NK-92 treated with Interleukin-12 subunit alpha and Interleukin-12 subunit beta, amount 100 ng/mL, for 24 hours (cell line): Measurements from ENCODE around the gene COX4I2.
"Not testable (repeated sequence)": the region's sequence is repeated elsewhere in the genome, so short reads cannot be mapped to it uniquely, and the experiment has no call there.

Experiments used
- DNase-seq: peaks from one replicate; lab custom pipeline; 2025; lab: John Stamatoyannopoulos, UW

COX4I2 gene

GRCh38 chr20:31607640-31608250 lies 30.0 kb upstream of the COX4I2 start:
- no peak for DNase-seq

DNA sequence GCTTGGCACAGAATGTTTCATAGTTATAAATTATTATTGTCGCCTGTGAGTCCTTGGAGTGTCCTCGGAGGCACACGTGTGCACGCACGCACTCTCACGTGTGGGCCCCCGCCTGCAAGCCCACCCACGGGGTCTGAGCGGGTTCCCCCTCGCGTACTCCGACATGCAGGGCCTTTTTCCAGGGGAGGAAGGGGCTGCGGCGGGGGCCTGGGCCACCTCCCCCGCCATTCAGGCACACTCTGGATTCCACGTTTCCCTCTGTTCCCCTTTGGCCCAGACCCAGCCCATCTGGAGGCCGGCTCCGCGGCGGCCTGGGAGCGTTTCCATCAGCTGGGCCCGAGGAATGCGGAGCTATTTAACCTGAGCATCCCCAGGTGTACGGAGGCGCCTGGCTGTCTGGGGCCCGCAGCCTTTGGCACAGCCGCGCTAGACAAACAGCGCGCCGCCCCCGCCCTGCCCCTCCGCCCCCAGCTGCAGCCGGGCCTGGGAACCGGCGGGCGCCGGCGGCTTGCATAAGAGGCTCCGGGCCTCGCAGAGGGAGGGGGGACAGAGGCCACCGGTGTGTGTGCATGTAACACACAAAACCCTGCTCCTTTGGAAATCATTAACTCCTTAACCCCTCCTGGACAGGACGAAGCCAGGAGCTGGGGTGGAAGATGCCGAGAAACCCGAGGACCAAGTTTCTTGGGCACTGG lies 29.3 kb upstream of the COX4I2 start:
- DNase-seq, result no peak

- DNase-seq, result not testable (repeated sequence)
These were observed 25.5 kb upstream of the COX4I2 start for GRCh38 chr20:31612271-31612640.

GRCh38 chr20:31615416-31615815 lies 22.3 kb upstream of the COX4I2 start:
- no peak for DNase-seq

- DNase-seq, result no peak
These were observed 20.1 kb upstream of the COX4I2 start for GRCh38 chr20:31617432-31618104.

DNA sequence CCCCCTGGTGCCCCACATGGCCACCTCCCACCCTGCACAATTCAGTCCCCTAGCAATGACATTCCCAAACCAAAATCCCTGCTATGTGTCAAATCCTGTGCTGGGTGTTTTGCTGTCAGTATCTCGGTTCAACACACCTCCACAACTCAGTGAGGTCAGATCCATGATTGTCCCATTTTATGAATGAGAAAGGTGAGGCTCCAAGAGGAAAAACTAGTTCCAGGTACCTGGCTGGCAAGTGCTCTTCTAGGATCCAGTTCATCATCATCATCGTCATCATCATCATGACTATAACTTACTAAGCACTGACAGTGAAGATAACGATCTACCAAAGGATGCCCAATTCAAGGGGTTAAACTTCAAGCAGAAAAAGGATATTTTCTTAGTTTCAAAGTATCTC lies 17.5 kb upstream of the COX4I2 start:
- DNase-seq, result no peak

GRCh38 chr20:31623123-31623505 lies 14.6 kb upstream of the COX4I2 start:
- DNase-seq, result not testable (repeated sequence)

- not testable (repeated sequence) for DNase-seq
These were observed 11.2 kb upstream of the COX4I2 start for GRCh38 chr20:31626534-31626933.

- DNase-seq, result not testable (repeated sequence)
These were observed 9.7 kb upstream of the COX4I2 start for GRCh38 chr20:31628057-31628456.

- no peak for DNase-seq
These were observed 7.4 kb upstream of the COX4I2 start for GRCh38 chr20:31630187-31630790.

DNA sequence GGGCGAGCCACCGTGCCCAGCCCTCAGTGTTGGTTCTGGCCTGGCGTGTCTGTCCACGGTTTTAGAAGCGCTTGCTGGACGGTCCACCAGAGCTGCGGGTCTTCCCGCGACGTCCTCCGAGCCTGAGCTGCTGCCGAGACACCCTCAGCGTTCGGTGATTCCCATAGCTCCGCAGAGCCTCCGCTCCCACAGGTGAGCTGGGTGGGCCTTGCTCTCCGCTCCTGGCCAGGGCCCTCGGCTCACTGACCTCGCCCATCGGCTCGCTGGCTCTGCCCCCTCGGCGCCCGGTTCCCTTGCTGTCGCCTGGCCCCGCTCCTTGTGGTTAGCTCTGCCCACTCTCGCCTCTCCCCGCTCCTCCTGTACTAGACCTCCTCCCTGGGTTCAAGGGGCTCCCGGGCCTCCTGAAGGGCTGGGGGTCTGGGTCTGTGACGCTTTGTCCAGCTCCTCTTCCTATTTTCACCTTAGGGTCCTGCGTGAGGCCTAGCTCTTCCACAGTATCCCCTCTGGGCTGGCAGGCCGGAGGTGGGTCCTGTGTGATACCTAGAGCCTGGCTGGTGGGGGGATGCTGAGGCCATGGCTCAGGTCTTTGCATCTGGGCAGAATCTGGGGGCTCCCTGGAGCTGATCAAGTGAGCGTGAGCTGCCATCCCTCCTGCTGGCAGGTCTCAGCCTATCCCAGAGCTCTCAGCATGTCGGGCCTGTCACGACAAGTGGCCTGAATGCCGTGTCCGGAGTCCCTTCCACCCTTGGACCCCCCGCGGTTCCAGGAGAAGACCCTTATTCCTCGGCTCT lies 5.0 kb upstream of the COX4I2 start:
- no peak for DNase-seq

- DNase-seq, result no peak
These were observed 4.3 kb upstream of the COX4I2 start for GRCh38 chr20:31633339-31633914.

- DNase-seq, result no peak
These were observed 605 bp downstream of the COX4I2 start for GRCh38 chr20:31638317-31638716.

GRCh38 chr20:31638816-31639215 lies 1.1 kb downstream of the COX4I2 start:
- DNase-seq, result no peak

DNA sequence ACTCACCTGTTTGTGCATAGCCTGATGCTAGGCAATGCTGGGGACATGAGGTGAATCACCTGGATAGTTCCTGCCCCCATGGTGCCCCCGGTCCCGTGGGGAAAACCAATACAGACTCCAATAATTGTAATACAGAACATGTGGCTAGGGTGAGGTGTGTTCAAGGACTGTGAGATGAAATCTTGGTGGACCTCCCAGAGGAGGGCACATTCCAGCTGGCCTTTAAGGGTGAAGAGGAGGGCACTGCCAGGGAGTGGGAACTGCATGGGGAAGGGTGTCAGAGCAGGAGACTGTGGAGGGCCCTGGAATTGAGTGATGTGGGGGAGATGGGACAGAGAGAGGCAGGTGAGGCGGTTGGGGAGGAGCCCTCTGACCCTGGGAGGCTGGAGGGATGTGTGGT lies 2.5 kb downstream of the COX4I2 start:
- no peak for DNase-seq

- no peak for DNase-seq
These were observed 3.7 kb downstream of the COX4I2 start for GRCh38 chr20:31641391-31641790.

DNA sequence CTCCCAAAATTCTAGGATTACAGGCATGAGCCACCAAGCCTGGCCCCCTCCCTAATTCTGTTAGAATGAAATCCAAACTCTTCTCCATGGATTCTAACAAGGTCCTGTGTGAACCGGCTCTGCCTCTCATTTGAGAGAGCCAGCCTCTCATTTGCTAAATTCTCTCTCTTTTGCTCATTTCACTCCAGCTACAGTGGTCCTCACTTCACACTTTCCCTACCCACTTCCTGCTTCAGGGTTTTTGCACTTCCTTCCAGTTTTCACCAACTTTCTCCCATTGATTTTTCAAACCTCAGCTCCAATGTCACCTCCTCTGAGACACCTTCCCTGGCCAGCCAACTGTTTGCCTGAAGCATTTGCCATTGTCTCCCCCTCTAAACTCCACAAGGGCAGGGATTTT lies 5.1 kb downstream of the COX4I2 start:
- no peak for DNase-seq

GRCh38 chr20:31643522-31643921 lies 5.8 kb downstream of the COX4I2 start:
- no peak for DNase-seq

DNA sequence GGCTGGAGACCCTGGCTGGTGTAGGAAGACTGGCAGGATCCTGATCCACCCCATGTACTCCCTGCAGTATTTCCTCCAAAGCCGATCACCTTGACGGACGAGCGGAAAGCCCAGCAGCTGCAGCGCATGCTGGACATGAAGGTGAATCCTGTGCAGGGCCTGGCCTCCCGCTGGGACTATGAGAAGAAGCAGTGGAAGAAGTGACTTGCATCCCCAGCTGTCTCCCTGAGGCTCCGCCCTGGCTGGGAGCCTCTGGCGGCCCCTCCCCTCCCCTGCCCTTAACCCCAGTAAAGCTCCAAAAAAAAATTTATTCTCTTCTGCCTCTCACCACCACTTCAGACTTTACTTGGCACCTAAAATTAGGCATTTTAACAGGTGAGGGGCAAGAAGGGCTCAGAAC lies 7.0 kb downstream of the COX4I2 start:
- no peak for DNase-seq

DNA sequence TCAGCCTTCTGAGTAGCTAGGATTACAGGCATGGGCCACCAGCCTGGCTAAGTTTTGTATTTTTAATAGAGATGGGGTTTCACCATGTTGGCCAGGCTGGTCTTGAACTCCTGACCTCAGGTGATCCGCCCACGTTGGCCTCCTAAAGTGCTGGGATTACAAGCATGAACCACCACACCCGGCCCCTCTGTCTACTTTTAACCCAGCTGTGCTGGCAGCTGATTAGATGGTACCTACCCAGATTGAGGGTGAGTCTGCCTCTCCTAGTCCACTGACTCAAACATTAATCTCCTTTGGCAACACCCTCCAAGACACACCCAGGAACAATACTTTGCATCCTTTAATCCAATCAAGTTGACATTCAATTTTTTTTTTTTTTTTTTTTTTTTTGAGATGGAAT lies 10.4 kb downstream of the COX4I2 start:
- DNase-seq, result not testable (repeated sequence)

- no peak for DNase-seq
These were observed 15.2 kb downstream of the COX4I2 start for GRCh38 chr20:31652917-31653396.

GRCh38 chr20:31653561-31653960 lies 15.8 kb downstream of the COX4I2 start:
- DNase-seq, result no peak
